HPDE6-E6E7 (cell line): Measurements from ENCODE around the gene CACNA1E.

ENCODE experiments used
- DNase-seq: peaks from one replicate; pipeline ENCODE4 v3.0.0; 2011; ENCODE audit warnings: missing footprints; ENCODE audit errors: extremely low spot score

The CACNA1E gene

GRCh38 chr1:181680332-181680731, 197.0 kb downstream of the CACNA1E start:
- DNase-seq = no peak

GRCh38 chr1:181680871-181681270, 197.6 kb downstream of the CACNA1E start:
- no peak for DNase-seq

- DNase-seq = no peak
Observed at GRCh38 chr1:181685211-181685610, 201.9 kb downstream of the CACNA1E start.

GRCh38 chr1:181701891-181702290, 218.6 kb downstream of the CACNA1E start:
- DNase-seq = no peak

GRCh38 chr1:181704546-181704945, 221.2 kb downstream of the CACNA1E start:
- no peak for DNase-seq

GRCh38 chr1:181711820-181712219, 228.5 kb downstream of the CACNA1E start:
- no peak for DNase-seq

- DNase-seq = no peak
Observed at GRCh38 chr1:181712711-181713110, 229.4 kb downstream of the CACNA1E start.

GRCh38 chr1:181714428-181714827, 231.1 kb downstream of the CACNA1E start:
- DNase-seq = no peak

- DNase-seq = no peak
Observed at GRCh38 chr1:181718034-181718433, 234.7 kb downstream of the CACNA1E start.

- DNase-seq = no peak
Observed at GRCh38 chr1:181726320-181727012, 243.1 kb downstream of the CACNA1E start.

- no peak for DNase-seq
Observed at GRCh38 chr1:181730606-181731005, 247.3 kb downstream of the CACNA1E start.

- DNase-seq = no peak
Observed at GRCh38 chr1:181732218-181732990, 249.1 kb downstream of the CACNA1E start.

GRCh38 chr1:181733486-181733885, 250.2 kb downstream of the CACNA1E start:
- DNase-seq = no peak

GRCh38 chr1:181737056-181737455, 253.7 kb downstream of the CACNA1E start:
- peak; percentile 27 for DNase-seq

- no peak for DNase-seq
Observed at GRCh38 chr1:181739214-181739613, 255.9 kb downstream of the CACNA1E start.

- no peak for DNase-seq
Observed at GRCh38 chr1:181742426-181742825, 259.1 kb downstream of the CACNA1E start.

GRCh38 chr1:181743878-181744312, 260.6 kb downstream of the CACNA1E start:
- no peak for DNase-seq

- no peak for DNase-seq
Observed at GRCh38 chr1:181746224-181746623, 262.9 kb downstream of the CACNA1E start.

GRCh38 chr1:181748013-181748412, 264.7 kb downstream of the CACNA1E start:
- no peak for DNase-seq

- no peak for DNase-seq
Observed at GRCh38 chr1:181754103-181754502, 270.8 kb downstream of the CACNA1E start.

GRCh38 chr1:181759481-181759880, 276.2 kb downstream of the CACNA1E start:
- DNase-seq = no peak

GRCh38 chr1:181763736-181764135, 280.4 kb downstream of the CACNA1E start:
- no peak for DNase-seq

- DNase-seq = no peak
Observed at GRCh38 chr1:181765451-181766026, 282.2 kb downstream of the CACNA1E start.
